Suppressor macrophage treated with lipopolysaccharide for 4 hours (primary cell): Measurements from ENCODE around the gene MYO3B.

Source experiments
- DNase-seq: peaks from one replicate; pipeline ENCODE4 v3.0.0-alpha.2; 2020

MYO3B gene

DNA sequence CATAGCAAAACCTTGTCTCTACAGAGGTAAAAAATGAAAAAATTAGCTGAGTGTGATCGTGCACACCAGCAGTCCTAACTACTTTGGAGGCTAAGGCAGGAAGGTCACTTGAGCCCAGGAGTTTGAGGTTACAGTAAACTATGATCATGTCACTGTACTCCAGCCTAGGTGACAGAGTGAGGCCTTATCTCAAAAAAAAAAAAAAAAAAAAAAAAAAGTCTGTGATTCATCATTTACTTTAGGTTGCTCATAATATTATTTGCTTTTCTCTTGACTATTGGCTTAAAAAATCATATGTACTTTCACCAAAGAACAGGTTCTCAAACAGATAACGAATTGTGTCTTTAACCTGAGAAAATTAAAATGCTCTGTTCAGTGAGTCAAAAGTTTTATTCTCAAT is 129.1 kb downstream of the MYO3B start:
- no peak for DNase-seq

DNA sequence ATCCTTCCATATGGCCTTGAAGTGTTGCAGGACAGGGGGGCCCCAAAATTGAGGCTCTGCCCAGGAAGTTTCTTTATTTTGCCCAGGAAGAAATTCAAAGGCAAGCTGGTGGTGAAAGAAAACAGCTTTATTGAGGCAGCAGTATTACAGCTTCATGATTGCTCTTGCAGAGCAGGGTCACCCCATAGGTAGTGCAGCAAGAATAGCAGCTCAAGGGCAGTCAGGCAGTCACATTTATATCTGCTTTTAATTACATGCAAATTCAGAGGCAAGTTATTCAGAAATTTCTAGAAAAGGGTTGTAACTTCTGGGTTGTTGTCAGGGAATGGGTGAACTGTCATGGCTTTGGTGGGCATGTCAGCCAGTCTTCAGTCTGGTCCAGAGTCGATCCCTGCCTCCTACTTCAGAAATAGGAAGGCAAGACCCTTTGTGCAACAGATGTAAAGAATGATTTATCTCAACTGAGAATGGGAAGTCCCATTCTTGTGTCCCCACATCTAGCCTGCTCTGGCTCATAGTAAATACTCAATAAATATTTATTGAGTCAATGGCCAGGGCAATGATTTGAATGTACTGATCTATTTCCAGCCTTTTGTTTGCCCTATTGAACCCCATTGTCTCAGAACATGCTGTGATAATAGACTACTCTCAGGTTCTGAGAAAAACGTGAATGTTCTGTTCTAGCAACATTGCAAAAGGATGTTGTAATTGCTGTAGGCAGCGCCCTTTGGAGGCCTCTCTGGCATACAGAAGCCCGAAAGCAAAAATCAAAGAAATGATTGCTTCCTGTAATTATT is 129.8 kb downstream of the MYO3B start:
- DNase-seq, result no peak

- no peak for DNase-seq
Measured at GRCh38 chr2:170310876-170311502, 133.0 kb downstream of the MYO3B start.

DNA sequence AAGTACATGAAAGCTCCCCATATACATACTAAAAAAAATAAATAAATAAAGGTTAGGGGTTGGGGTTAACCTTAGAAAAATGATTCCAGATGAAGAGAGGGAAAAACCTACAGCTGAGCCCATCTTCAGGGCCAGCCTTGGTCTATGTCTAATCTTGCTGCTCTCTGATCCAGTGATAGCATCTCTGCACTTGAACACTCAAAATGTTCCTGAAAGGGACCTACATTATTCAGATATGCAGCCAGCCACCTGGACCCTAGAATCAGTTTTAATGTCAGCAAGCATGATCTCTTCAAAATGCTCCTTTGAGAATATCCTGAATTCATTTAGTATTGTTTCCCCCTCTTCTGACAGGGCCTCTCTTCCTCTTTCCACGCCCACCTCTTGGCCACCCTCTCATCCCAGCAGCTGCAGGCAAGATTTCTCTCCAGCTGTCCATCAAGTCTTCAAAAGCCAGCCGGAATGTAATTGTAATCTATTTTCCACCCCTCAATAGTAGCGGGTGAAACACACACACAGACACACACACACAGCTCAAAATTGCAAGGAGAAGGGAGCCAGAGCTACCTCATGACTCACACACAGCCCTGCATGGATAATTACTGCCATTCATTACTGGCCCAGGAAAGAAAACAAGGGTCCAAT is 135.5 kb downstream of the MYO3B start:
- no peak for DNase-seq

GRCh38 chr2:170313992-170314348 is 136.0 kb downstream of the MYO3B start:
- no peak for DNase-seq

GRCh38 chr2:170314744-170315447 is 136.9 kb downstream of the MYO3B start:
- no peak for DNase-seq

DNA sequence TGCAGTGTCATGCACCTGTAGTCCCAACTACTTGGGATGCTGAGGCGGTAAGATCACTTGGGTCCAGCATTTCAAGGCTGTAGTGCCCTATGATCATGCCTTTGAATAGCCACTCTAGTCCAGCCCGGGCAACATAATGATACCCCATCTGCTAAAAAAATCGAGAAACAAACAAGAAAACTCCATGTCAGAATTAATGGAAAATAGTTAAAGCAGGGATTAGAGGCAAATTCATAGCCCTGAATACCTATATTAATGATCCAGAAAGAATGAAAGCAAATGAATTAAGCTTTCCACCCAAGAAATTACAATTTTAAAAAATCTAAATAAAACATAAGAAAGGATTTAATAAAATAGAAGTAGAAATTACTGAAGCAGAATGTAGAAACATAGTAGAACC is 143.0 kb downstream of the MYO3B start:
- DNase-seq, result no peak

GRCh38 chr2:170321526-170321925 is 143.6 kb downstream of the MYO3B start:
- no peak for DNase-seq

DNA sequence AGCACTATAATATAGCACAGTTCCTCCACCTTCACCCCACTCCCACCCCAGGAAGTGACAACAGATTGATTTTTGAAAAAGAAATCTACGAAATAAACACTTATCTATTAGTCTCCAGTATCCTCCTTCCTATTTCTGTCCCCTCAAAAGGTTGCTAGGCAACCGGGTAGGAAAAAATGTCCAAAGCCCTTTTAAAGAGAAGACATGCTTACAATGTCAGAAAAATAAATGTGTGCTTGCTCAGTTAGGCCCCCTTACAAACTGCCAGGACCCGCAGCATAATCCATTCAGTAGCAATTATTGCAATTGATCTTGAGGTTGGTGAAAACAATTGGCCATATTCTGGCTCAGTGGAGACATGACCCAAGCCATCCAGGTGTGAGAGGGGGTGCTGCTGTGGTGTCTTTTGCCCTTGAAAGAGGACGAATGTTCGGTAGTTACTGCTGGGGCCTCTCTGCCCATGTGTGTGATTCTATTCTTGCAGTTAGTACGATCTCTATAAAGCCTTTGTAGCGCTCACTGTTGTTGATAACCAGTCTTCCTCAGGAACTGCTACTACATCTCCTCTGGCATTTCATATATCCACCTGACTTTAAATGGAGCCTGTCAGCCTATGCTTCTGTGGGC is 144.3 kb downstream of the MYO3B start:
- DNase-seq, result no peak

DNA sequence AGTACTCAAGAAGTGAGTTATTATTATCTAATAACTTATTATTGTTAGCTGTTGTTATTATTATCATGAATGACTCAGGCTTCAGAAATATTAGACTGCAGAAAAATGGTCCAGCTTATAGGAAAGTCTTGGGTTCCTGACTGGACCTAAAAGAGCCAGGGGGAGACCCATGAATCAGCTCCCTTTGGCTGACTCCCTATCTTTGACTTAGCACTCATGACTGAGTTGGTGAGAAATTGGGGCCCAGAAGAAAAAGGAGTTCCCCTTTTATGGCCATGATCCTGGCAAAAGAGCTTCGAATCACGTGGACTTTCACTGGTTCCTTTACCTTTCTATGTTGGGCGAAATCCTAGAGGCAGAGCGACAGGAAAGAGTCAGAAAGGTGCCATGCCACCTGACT is 145.8 kb downstream of the MYO3B start:
- no peak for DNase-seq

- DNase-seq, result peak; percentile 40
Measured at GRCh38 chr2:170324640-170325046, 146.7 kb downstream of the MYO3B start.

- DNase-seq, result no peak
Measured at GRCh38 chr2:170330881-170331280, 152.9 kb downstream of the MYO3B start.

GRCh38 chr2:170332676-170333402 is 154.9 kb downstream of the MYO3B start:
- DNase-seq, result no peak

DNA sequence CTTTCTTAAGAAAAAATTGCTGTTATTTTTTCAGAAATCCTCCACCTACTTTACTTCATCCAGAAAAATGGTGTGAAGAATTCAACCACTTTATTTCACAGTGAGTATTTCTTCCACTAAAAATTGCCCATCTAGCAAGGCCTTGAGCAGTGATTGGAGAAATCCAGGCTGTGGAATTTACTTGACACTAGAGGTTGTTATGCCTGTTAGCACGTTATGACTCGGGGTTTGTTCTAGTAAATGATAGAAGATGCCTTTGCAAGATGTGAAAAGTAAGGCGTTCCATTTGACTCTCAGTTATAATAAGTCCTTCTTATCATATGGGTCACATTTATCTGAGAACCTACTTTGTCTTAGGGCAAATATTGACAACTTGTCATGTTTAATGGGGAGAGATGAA is 157.4 kb downstream of the MYO3B start:
- DNase-seq, result no peak

- no peak for DNase-seq
Measured at GRCh38 chr2:170336408-170336807, 158.5 kb downstream of the MYO3B start.

DNA sequence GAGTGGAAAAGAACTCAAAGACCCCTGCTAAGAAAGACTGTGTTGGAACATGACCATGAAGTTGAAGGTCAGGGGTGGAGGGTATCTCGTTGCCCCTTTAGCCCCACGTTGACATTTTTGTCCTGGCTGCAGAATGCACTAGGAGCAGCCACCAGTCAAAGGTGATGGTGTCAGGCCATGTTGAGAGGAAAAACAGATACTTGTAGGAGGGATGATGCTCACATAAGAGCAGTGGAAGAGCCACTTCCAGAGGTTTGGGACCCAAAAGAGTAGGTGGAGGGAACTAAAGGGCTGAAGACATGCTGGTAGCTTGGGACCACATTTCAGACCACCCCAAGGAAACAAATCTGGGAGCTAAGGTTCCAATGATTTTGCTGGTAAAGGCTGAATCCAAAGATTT is 159.0 kb downstream of the MYO3B start:
- no peak for DNase-seq

DNA sequence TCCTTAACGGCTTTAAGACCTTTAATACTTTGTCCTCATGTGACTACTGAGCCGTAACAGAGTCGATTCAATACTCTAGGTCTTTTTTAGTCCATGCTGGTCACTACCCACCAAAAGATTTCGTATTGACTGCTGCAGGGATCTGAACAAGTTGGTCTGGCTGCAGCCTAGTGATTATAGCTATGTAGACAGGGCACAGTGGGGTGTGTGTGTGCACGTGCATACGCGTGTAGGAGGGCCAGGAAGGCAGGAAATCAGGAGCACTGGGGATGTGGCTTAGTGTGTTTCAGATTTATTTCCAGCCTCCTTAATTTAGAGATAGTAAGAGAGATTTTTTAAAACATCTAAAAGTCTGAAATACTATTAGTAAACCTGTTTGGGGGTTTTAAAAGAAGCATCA is 161.4 kb downstream of the MYO3B start:
- no peak for DNase-seq

DNA sequence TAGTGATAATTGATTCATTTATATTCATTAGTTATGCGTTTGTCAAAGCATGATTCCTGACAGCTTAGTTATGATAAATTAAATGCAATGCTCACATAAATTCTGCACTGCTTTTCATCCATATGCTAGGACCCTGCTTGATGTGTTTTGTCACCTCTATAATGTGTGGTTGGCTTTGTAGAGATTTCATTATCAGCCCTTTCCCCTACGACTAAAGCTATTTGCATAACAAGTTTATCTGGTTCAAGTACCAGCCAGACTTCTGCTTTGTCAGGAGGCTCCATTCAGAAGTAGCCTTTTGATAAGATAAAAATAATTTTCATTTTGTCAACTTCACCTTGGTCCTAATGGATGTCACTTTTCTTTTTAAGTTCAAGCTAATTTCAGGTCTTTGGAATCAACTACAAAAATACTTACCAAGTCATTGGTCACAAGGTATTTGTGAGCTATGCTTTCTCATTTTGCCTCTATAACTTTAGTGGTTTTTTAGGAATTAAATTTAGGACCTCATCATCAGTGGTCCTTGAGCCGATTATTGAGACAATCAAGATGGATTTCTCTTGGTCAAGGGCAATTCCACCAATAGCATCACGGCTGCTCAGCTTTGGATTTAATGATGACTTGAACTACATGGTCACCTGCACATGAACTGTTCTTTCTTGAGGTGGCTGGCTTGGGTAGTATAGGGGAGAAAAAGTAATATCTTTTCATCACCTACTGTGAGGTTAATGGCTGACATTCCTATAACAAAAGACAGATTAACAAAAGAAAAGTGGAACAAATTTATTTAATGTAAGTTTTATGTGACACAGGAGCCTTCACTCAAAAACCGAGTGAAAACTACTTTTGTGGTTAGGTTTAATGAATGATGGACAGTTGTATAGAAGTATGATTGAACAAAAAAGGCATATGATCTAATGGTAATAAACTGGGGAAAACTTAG is 162.1 kb downstream of the MYO3B start:
- no peak for DNase-seq

DNA sequence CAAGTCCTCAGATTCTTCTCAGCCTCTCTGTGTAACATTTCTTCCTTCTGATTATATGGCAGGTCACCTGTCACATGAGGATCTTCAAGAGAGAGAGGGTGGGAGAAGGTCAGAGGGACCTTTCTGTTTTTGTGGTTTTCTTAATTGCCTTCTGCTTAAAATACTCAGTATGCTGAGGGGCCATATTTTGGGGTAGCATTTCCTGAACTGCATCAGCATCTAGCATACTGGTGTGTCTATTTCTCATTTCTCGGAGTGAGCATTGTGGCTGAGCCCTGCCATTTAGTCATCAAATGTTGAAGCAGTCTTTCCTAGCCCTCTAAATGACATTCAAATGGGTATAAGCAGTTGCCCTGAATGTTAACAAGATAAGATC is 162.7 kb downstream of the MYO3B start:
- DNase-seq, result no peak

GRCh38 chr2:170341684-170342623 is 164.0 kb downstream of the MYO3B start:
- DNase-seq, result no peak
